ENCODE results near the gene CLPSL1.

CLPSL1 gene

DNA sequence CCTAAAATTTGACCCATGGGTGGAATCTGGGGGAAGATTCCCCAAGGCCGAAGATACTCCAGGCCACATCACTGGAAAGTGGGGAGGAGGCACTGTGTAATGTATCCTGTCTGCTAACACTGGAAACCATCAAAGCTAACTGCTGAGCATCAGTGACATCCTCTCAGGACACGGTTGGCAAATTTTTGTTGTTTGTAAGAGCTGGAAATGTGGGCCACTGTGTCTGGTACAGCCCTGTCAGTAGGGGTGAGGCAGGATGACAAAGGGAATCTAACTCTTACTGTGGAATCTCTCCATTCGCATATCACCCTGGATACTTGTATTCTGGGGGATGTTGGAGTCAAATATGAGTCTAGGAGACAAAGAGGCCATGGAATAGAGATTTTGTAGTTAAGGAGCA lies 21.4 kb upstream of the CLPSL1 start:
- DNase-seq: no peak

- DNase-seq: no peak
Observed at GRCh38 chr6:35765739-35766138, 15.1 kb upstream of the CLPSL1 start.

DNA sequence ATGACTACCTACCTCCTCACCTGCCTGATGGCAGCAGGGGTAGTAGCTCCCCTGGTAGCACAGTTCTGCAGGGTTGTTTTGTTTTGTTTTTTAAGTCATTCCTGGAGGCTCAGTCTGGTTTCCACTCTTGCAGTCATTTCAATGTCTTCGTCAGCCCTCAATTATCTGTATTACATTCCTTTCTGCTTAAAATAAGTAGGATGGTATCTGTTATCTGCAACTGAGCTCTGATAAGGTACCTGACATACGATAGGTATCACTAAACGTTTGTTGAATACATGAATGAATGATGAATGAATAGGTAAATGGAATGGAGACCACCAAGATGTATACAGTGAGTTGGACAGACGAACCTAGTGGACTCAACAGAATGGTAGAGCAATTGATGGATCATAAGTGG lies 11.6 kb upstream of the CLPSL1 start:
- DNase-seq: no peak

DNA sequence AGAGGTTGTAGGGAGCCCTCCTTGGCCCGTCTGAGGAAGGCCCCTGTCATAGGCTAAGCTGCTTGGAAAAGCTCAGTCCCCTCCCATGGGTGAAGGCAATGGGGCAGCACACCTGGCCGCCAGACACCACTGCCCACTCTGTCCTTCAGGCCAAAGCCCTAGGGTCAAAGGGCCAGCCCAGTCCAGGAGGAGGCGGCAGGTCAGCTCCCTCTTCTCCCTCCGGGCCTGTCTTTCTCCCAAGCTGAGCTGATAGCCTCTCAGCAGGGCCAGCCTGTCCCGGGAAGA lies 9.5 kb upstream of the CLPSL1 start:
- no peak for DNase-seq

DNA sequence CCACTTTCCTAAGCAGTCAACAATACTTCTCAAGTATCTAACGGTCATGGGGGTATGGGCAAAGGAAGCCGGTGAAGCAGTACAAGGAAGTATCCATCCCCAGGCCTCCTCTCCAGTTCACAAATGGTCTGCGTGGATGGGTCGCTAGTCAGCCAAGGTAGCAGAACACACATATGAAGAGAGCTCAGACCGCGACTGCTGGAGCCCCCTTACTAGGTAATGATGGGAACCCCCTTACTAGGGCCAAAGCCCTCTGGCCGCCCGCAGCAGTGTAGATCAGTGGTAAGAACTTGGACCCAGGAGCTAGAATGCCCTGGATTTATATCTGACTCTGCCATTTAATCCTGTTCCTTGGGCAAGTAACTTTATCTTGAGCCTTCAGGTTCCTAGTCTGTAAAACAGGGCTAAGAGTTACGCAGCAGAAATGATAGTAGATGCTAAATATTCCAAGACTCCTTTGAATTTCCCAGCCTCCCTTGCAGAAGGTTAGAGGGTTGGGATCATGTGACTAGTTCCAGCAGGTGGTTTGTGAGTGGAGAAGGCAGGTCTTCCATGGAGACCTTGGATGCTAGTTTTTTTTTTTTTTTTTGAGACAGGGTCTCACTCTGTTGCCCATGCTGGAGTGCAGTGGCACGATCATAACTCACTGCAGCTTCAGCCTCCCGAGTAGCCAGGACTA lies 6.6 kb upstream of the CLPSL1 start:
- DNase-seq: no peak

DNA sequence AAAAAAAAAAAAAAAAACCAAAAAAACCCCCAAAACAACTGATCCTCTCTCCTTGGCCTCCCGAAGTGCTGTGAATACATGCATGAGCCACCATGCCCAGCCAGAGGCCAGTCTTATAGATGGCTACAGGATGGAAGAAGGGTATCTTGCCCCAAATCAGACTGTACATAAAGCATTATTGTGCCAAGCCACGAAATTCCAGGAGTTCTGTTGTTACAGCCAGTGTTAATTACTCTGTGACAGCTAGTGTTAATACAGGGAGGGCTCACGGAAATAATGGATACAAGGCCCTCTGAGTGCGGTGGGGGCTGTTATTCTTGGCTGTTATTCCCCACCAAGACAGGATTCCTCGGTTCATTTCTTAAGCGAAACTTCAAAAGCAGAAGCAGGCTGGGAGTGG lies 5.8 kb upstream of the CLPSL1 start:
- no peak for DNase-seq

GRCh38 chr6:35776364-35777215 lies 4.2 kb upstream of the CLPSL1 start, which contains the start of gene CLPSL2:
CLPSL2 (plus strand) TSS chr6:35776598; CDS start chr6:35776619, 21 bp downstream.
- DNase-seq: no peak

DNA sequence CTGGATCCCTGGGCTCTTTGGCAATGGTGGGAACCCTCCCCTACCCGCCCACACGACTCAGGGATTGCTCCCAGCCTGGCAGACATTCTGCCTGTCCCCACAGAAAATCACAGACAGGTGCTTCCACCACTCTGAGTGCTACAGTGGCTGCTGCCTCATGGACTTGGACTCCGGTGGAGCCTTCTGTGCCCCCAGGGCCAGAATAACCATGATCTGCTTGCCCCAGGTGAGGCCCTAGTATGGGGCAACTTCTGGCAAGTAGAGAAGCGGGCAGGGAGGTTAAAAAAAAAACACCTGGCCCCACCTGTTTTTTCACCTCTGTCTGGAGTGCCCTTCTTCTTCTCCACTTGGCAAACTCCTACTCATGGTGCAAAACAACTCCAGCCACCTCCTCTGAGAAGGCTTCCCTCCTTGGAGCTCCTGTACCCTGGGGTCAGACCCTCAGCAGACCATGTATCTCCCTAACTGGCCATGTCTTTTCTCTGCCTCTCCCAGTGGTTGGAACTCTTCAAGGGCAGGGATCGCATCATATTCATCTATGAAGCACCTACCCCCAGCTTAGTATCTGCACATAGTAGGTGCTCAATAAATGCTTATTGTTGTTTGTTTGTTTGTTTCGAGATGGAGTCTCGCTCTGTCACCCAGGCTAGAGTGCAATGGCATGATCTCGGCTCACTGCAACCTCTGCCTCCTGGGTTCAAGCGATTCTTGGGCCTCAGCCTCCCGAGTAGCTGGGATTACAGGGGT lies 3.3 kb upstream of the CLPSL1 start:
- no peak for DNase-seq

DNA sequence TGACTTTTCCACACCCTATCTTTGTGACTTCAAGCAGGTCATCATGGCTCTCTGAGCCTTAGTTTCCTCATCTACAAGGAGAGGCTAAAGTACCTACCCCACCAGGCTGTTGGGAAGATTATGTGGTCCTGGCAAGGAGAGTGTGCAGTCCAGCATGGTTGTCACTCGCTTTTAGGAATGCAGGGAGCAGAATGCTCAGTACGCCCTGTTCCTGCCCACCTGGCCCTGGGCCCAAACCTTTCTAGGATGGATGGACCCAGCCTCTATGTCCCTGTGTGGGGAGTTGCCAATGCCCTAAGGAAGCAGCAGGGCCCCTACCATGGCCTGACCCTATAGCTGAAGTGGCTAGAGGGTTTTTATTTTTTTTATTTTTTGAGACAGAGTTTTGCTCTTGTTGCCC lies 2.4 kb upstream of the CLPSL1 start:
- DNase-seq: no peak

- no peak for DNase-seq
Observed at GRCh38 chr6:35781290-35781689, 471 bp downstream of the CLPSL1 start.

DNA sequence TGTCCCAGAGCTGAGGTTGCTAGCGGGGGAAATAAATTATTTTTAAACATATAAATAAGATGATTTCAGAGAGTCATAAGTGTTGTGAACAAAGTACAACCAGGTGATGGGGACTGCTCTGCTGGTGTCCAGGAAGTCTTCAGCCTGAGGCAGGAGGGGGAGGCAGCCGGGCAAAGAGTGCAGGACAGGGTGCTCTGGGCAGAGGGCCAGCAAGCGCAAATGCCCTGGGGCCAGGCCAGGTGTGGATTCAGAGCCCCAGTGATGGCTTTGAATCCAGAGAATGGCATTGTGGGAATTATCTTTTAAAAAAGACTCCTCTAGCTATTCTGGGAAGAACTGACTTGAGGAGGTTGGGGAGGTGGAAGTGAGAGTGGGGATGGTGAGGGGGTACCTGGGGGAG lies 1.6 kb downstream of the CLPSL1 start:
- DNase-seq: no peak

DNA sequence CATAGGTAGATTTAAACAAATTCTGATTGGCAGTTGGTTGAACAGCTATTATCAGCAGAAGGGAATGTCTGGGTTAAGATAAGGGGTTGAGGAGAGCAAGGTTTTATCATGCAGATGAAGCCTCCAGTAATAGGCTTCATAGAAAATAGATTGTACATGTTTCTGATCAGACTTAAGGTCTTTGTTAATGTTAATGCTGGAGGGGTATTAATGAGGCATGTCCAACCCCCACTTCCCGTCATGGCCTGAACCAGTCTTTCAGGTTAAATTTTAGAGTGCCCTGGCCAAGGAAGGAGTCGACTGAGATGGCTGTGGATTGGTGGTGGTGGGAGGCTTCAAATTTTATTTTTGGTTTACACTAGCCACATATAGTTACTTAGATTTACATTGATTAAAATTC lies 3.4 kb downstream of the CLPSL1 start:
- DNase-seq: no peak

DNA sequence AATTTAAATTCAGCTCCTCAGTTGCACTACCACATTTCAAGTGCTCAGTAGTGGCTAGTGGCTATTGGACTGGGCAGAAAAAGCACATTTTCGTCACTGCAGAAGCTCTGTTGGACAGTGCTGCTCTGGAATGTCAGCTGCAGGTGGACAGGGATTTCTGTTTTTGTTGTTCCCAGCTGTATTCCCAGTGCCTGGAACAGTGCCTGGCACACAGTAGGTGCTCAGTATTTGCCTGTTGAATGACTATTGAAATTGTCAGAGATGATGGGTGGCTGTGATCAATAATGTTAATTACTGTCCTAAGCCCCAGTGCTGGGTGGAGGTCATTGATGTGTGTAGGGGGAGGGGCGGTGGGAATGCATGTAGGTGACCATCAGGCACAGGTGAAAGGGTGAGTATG lies 5.5 kb downstream of the CLPSL1 start:
- no peak for DNase-seq

GRCh38 chr6:35786810-35787209 lies 6.0 kb downstream of the CLPSL1 start:
- no peak for DNase-seq

DNA sequence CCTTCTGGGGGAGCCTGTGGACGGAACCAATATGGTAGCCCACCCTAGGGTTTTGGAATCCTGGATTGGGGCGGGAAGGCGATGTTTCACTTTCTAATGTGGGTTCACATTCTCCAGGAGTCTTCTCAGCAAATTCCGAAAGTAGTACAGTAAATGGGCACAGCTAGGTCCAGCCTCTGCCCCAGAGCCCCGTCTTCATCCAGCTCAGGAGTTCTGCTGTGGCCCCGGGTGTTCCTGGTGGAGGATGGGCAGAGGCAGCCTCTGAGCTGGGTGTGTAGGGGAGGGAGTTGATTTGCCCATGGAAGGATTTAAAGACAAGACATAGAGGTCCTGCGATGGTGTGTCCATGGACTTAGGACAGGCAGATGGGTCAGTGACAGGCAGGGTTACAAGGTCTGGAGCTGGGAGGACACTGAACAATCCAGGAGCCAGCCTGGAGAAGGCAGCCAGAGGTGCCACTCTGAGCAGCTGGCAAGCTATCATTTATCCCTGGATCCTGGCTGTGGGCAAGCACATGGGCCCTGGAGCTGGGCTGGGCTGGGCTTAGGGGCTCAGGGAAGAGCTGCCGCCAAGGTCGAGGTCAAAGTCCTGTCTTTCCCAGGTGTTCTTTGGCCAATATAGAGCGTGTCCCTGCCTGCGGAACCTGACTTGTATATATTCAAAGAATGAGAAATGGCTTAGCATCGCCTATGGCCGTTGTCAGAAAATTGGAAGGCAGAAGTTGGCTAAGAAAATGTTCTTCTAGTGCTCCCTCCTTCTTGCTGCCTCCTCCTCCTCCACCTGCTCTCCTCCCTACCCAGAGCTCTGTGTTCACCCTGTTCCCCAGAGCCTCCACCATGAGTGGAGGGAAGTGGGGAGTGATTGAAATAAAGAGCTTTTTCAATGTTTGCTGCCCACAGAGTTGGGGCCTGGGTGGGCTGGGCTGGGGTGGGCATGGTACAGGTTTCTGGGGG lies 6.7 kb downstream of the CLPSL1 start:
- no peak for DNase-seq

DNA sequence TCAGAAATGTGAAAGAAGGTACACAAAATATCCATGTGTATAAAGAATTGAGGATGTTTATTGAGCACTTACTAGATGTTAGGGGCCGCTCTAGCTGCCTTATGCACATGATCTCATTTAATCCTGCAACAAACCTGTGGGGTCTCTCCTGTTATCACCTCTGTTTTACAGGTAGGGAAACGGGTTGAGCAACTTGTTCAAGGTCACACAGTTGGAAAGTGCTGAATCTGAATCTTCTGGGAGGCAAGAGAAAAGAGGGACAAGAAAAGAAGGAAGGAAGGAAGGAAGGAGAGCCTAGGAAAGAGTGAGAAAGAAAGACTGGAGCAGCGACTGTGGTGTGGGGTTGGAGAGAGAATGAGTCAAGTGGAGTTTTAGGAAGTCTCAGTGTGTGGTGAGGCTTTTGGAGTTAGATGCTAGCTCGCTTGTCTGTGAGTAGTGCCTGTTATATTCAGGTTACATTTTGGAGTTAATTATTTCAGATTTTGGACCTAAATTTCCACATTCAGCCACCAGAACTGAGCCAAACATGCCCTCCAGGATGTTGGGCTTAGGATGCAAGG lies 7.7 kb downstream of the CLPSL1 start:
- DNase-seq: no peak

- no peak for DNase-seq
Observed at GRCh38 chr6:35790683-35791082, 9.9 kb downstream of the CLPSL1 start.

- no peak for DNase-seq
Observed at GRCh38 chr6:35794536-35795452, 14.0 kb downstream of the CLPSL1 start.

DNA sequence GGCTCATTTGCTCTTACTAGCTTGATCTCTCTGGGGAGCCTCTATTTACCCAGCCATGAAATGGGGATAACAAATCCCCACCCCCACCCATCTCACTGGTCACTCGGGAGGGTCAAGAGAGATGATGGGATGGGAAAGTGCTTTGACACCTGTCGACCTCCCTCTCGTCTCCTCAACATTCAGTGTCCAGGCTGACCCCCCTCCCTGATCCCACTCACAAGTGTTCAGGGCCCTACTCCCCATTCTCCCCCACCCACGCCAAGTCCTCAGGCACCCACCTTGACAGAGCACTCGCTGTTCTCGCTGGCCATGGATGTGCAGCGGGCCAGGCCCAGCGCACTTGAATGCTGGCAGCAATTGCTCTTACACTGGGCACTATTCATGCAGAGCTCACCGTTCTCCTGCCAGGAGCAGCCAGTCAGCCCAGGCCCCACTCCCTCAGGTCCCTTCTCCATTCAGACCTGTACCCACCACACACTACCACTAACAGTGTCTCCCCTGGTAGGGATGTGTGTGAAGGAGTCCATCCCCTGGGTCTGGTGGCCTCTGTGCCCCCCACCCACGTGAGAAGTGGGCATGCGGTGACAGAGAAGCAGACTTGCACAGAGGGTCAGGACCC lies 14.7 kb downstream of the CLPSL1 start:
- no peak for DNase-seq

- DNase-seq: no peak
Observed at GRCh38 chr6:35796236-35796635, 15.4 kb downstream of the CLPSL1 start.
